Stomach (tissue), 9 donors: ENCODE data around the gene DNAH17. TPM values are rescaled to one million over a fixed set of nuclear protein-coding genes. Genes with fewer than 3 reads are reported as not detected.

ENCODE experiments used
- DNase-seq, 2 donors: peaks; one replicate each; pipeline versions ENCODE4 v3.0.0 to v3.0.0-alpha.2; 2013 to 2019
- H3K27ac ChIP-seq, 5 donors: fragments of 200-600 bp in 4 of 5; sonication (generic) in 4 of 5; one replicate each; pipeline ENCODE4 v1.5.1; 2013 to 2019; ENCODE audit warnings: mild to moderate bottlenecking in 1 of 5, moderate library complexity in 1 of 5
- H3K27me3 ChIP-seq, 3 donors: fragments of 200-600 bp; sonication (generic); one replicate each; pipeline ENCODE4 v1.5.1; 2017 to 2019; ENCODE audit warnings: mixed run types in 1 of 3
- H3K36me3 ChIP-seq, 4 donors: fragments of 200-600 bp; sonication (generic); 1 replicate in 3 of 4; 2 replicates in 1 of 4; pipeline ENCODE4 v1.5.1; 2016 to 2019
- H3K4me1 ChIP-seq, 4 donors: fragments of 200-600 bp; sonication (generic); one replicate each; pipeline ENCODE4 v1.5.1; 2016 to 2019
- H3K4me3 ChIP-seq, 4 donors: fragments of 200-600 bp; sonication (generic) in 3 of 4; one replicate each; pipeline ENCODE4 v1.5.1; 2016 to 2019; ENCODE audit warnings: mild to moderate bottlenecking in 1 of 4
- H3K9me3 ChIP-seq, 4 donors: fragments of 200-600 bp; sonication (generic); one replicate each; pipeline ENCODE4 v1.5.1; 2016 to 2019
- CTCF ChIP-seq, 7 experiments: fragments of 450-650 bp in 4 of 7; fragments of 200-600 bp in 3 of 7; sonication (generic) in 3 of 7; IDR thresholded peaks; one replicate each; pipeline ENCODE4 v1.5.1; 2016 to 2019; ENCODE audit warnings: antibody characterized with exemption in 7 of 7, control low read depth in 2 of 7, mild to moderate bottlenecking in 1 of 7
- EP300 ChIP-seq: sonication (generic); formaldehyde crosslinking; IDR thresholded peaks from one replicate; pipeline ENCODE4 v1.6.1; 2017; ENCODE audit warnings: antibody characterized with exemption
- POLR2A ChIP-seq, 4 donors: fragments of 450-650 bp; IDR thresholded peaks; one replicate each; pipeline ENCODE4 v1.6.1; 2016; ENCODE audit warnings: antibody characterized with exemption in 4 of 4, control low read depth in 2 of 4, mild to moderate bottlenecking in 1 of 4, moderate library complexity in 1 of 4
- POLR2AphosphoS5 ChIP-seq, 3 donors: sonication (generic); formaldehyde crosslinking; IDR thresholded peaks; one replicate each; pipeline ENCODE4 v1.6.1; 2016; ENCODE audit warnings: antibody characterized with exemption in 3 of 3
- WGBS, 5 donors: extraction: QIAGEN DNeasy Blood & Tissue Kit in 3 of 5; methylation state at CpG; one replicate each; pipeline versions ENCODE4 v1.1.5 to v1.1.7; 2013 to 2018; 5-methylcytosine and 5-hydroxymethylcytosine counted together
- intact Hi-C: fragments of 100-400 bp; cut with DNase I; formaldehyde crosslinking; loops from one replicate; pipeline ENCODE4 v1.15.1; 2023; ENCODE audit warnings: low total_unique reads
- polyA plus RNA-seq, 3 donors: library from polyadenylated mRNA; stranded (reverse); fragments of 200-250 nt; gene quantifications; one replicate each; pipeline ENCODE4 v1.2.3, GENCODE V29; 2013
- total RNA-seq, 5 donors: library from RNA; depleted of rRNA; stranded (reverse); fragments of >200 nt; gene quantifications; one replicate each; pipeline versions ENCODE4 v1.1.0 to v1.2.3, GENCODE V29; 2014 to 2016
- donor health status: healthy with polysubstance abuse.
- donor health status: Bipolar disorder and iron deficiency.
- donor health status: healthy.

Gene DNAH17
- total and polyA plus RNA-seq, 8 donors = 0.03 to 2.4 (median 0.45) TPM; not detected in 5

GRCh38 chr17:78617511-78618061, 40.4 kb upstream of the DNAH17 start:
- H3K27ac ChIP-seq = no peak overlapping the region
- TF ChIP-seq EP300 = no peak
- no peak for TF ChIP-seq CTCF (IDR thresholded peaks at IDR 0.05)
- no peak for TF ChIP-seq POLR2AphosphoS5 (IDR thresholded peaks at IDR 0.05)
- no peak for TF ChIP-seq POLR2A (IDR thresholded peaks at IDR 0.05)
- H3K36me3 ChIP-seq = no peaks in the 10 kb centered on the region
- peak in 1 of 2 donors; percentile 59 for DNase-seq
- no peaks in the 10 kb centered on the region for H3K9me3 ChIP-seq
- 54 to 84% (median 81%) methylated on average over 6 to 8 of the region's 8 CpGs for WGBS, 5 donors
- no peaks in the 10 kb centered on the region for H3K27me3 ChIP-seq
- H3K4me3 ChIP-seq = no peak overlapping the region
- intact Hi-C loops = no loop called here
- peaks cover 0 to 16% (median 2%) of the 10 kb centered on the region in 4 donors for H3K4me1 ChIP-seq

GRCh38 chr17:78616946-78617345, 39.8 kb upstream of the DNAH17 start:
- WGBS, 5 donors = 79 to 85% (median 84%) methylated on average over 13 of the region's 13 CpGs
- intact Hi-C loops = no loop called here
- H3K9me3 ChIP-seq = no peaks in the 10 kb centered on the region
- no peak overlapping the region for H3K4me3 ChIP-seq
- no peak for TF ChIP-seq CTCF (IDR thresholded peaks at IDR 0.05)
- TF ChIP-seq POLR2A (IDR thresholded peaks at IDR 0.05) = no peak
- TF ChIP-seq POLR2AphosphoS5 (IDR thresholded peaks at IDR 0.05) = no peak
- no peak for TF ChIP-seq EP300
- DNase-seq = no peak
- H3K27me3 ChIP-seq = no peaks in the 10 kb centered on the region
- no peak overlapping the region for H3K27ac ChIP-seq
- H3K4me1 ChIP-seq = peaks cover 0 to 20% (median 4%) of the 10 kb centered on the region in 4 donors
- H3K36me3 ChIP-seq = no peaks in the 10 kb centered on the region

- no peak for DNase-seq
- no peak overlapping the region for H3K27ac ChIP-seq
- TF ChIP-seq EP300 = no peak
- TF ChIP-seq CTCF (IDR thresholded peaks at IDR 0.05) = no peak
- no peak for TF ChIP-seq POLR2A (IDR thresholded peaks at IDR 0.05)
- no peak for TF ChIP-seq POLR2AphosphoS5 (IDR thresholded peaks at IDR 0.05)
- intact Hi-C loops = no loop called here
- no peaks in the 10 kb centered on the region for H3K9me3 ChIP-seq
- WGBS, 5 donors = 89 to 94% (median 92%) methylated on average over 13 of the region's 13 CpGs
- peaks cover 0 to 33% (median 7%) of the 10 kb centered on the region in 4 donors for H3K4me1 ChIP-seq
- no peak overlapping the region for H3K4me3 ChIP-seq
- no peaks in the 10 kb centered on the region for H3K36me3 ChIP-seq
- no peaks in the 10 kb centered on the region for H3K27me3 ChIP-seq
These were observed 38.4 kb upstream of the DNAH17 start for GRCh38 chr17:78615631-78616030.

- Histone ChIP-seq H3K36me3 (no peaks in the 10 kb centered on the region), H3K27me3 (peaks cover 0 to 4% (median 0%) of the 10 kb centered on the region in 3 donors), H3K27ac (no peak overlapping the region), H3K9me3 (no peaks in the 10 kb centered on the region), H3K4me3 (no peak overlapping the region), H3K4me1 (peaks cover 0 to 54% (median 7%) of the 10 kb centered on the region in 4 donors)
- TF ChIP-seq POLR2AphosphoS5 (IDR thresholded peaks at IDR 0.05) (no peak), EP300 (no peak), POLR2A (IDR thresholded peaks at IDR 0.05) (no peak), CTCF (IDR thresholded peaks at IDR 0.05) (no peak)
- intact Hi-C loops = no loop called here
- WGBS, 5 donors = 83 to 90% (median 86%) methylated on average over 11 of the region's 11 CpGs
- DNase-seq = no peak
These were observed 36.2 kb upstream of the DNAH17 start for GRCh38 chr17:78613416-78613815.
